Measurements from ENCODE around the gene SCFD2.

DNA sequence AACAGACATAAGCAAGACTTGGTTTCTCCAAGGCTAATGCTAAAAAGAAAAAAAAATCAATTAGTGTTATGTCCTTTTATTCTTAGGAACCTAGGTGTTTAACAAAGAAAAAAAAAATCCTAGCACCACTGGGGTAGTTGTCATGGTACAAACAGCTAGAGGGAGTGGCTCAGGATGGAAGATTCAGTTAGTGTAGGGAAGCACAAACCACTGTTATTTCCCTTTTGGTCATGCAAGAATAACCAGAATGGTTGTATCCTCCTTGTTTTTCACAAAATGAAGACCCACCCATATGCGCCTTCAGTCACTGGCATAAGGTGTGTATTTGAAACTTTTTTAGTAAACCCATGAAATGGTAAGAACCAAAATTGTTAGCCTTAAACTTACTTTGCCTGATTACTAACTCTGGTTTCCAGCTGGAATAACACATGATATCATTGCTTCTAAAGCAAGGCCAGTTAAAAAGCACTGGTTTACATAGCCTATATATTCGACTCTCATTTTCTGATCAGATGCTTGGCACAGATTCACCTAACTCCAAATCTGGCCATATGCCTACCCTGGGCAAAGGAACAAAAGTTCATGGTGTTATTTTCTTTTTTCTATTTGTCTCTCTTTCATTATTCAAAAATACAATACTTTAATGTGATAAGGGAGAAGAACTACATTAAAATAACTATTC is 132.6 kb downstream of the SCFD2 start:
- TF ChIP-seq, protein P1, sequence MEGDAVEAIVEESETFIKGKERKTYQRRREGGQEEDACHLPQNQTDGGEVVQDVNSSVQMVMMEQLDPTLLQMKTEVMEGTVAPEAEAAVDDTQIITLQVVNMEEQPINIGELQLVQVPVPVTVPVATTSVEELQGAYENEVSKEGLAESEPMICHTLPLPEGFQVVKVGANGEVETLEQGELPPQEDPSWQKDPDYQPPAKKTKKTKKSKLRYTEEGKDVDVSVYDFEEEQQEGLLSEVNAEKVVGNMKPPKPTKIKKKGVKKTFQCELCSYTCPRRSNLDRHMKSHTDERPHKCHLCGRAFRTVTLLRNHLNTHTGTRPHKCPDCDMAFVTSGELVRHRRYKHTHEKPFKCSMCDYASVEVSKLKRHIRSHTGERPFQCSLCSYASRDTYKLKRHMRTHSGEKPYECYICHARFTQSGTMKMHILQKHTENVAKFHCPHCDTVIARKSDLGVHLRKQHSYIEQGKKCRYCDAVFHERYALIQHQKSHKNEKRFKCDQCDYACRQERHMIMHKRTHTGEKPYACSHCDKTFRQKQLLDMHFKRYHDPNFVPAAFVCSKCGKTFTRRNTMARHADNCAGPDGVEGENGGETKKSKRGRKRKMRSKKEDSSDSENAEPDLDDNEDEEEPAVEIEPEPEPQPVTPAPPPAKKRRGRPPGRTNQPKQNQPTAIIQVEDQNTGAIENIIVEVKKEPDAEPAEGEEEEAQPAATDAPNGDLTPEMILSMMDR (IDR thresholded peaks at IDR 0.05; ENCODE audit: insufficient read depth, low read length): no peak
- TF ChIP-seq, protein P2, sequence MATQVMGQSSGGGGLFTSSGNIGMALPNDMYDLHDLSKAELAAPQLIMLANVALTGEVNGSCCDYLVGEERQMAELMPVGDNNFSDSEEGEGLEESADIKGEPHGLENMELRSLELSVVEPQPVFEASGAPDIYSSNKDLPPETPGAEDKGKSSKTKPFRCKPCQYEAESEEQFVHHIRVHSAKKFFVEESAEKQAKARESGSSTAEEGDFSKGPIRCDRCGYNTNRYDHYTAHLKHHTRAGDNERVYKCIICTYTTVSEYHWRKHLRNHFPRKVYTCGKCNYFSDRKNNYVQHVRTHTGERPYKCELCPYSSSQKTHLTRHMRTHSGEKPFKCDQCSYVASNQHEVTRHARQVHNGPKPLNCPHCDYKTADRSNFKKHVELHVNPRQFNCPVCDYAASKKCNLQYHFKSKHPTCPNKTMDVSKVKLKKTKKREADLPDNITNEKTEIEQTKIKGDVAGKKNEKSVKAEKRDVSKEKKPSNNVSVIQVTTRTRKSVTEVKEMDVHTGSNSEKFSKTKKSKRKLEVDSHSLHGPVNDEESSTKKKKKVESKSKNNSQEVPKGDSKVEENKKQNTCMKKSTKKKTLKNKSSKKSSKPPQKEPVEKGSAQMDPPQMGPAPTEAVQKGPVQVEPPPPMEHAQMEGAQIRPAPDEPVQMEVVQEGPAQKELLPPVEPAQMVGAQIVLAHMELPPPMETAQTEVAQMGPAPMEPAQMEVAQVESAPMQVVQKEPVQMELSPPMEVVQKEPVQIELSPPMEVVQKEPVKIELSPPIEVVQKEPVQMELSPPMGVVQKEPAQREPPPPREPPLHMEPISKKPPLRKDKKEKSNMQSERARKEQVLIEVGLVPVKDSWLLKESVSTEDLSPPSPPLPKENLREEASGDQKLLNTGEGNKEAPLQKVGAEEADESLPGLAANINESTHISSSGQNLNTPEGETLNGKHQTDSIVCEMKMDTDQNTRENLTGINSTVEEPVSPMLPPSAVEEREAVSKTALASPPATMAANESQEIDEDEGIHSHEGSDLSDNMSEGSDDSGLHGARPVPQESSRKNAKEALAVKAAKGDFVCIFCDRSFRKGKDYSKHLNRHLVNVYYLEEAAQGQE (IDR thresholded peaks at IDR 0.05; ENCODE audit: insufficient replicate concordance, low read depth): no peak
- TF ChIP-seq POLR2AphosphoS5 (IDR thresholded peaks at IDR 0.05; ENCODE audit: low read depth): no peak

Measured in HL-60 (cell line).